HFF-Myc (cell line): Measurements from ENCODE around the gene NIP7.

Experiments
- DNase-seq: peaks from one replicate; pipeline ENCODE4 v3.0.0-alpha.2; 2011; ENCODE audit warnings: low read depth; ENCODE audit errors: extremely low read depth
- H3K4me3 ChIP-seq: replicated peaks from 2 replicates; pipeline ENCODE4 v1.5.1; 2011; ENCODE audit warnings: low read depth, mild to moderate bottlenecking, control low read depth, low read length
- TF ChIP-seq, protein P1 (sequence below): IDR thresholded peaks from 2 replicates; pipeline ENCODE4 v1.5.1; 2012; ENCODE audit warnings: mild to moderate bottlenecking, low read depth, low read length, control low read depth; ENCODE audit errors: missing control alignments

Gene NIP7

DNA sequence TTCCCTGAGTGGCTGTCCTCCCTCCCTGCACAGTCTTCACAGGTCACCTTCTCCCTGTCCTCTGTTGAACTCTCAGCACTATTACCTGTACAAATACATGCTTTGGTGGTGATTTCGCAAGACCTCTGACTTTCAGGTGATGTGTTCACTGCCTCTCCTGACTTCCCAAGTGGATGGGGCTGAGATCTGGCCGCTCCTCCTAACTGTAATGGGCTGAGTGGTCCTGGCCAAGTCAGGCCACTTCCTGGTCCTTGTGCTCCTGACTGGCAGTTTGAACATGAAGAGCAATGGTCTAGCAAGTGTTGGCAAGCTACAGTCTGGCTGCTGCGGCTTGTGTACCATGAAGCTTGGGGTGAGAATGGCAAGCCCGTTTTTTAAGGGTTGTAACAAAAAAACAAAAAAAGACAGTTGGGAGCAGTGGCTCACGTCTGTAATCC lies 23.7 kb downstream of the NIP7 start:
- no peak for DNase-seq
- TF ChIP-seq, protein P1, sequence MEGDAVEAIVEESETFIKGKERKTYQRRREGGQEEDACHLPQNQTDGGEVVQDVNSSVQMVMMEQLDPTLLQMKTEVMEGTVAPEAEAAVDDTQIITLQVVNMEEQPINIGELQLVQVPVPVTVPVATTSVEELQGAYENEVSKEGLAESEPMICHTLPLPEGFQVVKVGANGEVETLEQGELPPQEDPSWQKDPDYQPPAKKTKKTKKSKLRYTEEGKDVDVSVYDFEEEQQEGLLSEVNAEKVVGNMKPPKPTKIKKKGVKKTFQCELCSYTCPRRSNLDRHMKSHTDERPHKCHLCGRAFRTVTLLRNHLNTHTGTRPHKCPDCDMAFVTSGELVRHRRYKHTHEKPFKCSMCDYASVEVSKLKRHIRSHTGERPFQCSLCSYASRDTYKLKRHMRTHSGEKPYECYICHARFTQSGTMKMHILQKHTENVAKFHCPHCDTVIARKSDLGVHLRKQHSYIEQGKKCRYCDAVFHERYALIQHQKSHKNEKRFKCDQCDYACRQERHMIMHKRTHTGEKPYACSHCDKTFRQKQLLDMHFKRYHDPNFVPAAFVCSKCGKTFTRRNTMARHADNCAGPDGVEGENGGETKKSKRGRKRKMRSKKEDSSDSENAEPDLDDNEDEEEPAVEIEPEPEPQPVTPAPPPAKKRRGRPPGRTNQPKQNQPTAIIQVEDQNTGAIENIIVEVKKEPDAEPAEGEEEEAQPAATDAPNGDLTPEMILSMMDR = no peak
- H3K4me3 ChIP-seq = no peak overlapping the region

DNA sequence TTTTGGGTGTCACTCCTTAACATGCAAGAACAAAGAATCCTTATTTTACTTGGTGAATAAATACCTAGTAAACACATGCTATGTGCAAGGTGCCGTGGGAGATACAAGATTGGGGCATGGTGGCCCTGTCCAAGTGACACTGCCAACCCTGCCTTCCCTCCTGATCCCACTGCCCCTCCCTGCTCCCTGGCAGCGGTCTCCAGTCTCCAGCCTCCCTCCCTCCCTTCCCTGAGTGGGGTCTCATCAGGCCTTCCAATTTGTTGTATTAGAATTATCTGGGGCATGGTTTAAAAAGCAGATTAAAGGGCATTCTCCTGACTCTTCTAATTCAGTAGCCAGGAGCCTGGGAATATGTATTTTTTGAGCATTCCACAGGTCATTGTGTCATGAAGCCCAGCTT lies 24.5 kb downstream of the NIP7 start:
- TF ChIP-seq, protein P1 = no peak
- no peak overlapping the region for H3K4me3 ChIP-seq

DNA sequence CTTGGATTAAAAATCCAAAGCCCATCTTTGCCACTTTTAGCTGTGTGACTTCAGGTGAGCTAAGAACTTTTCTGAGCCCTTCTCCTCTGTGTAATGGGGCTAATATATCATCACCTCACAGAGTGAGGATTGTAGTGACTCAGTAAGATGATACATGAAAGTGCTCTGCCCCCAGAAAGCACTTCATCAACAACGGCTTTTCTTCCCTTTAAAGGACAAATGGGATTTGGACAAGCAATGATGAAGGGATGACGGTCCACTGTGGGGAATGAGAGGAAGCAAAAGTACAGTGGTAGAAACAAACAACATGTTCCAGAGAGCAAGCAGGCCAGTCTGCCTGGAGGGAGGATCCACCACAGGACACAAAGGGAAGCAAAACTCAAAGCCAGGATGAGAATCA lies 26.3 kb downstream of the NIP7 start:
- TF ChIP-seq, protein P1 = no peak

More for the DNA sequence above, 24.5 kb downstream of the NIP7 start:
- no peak for DNase-seq

DNA sequence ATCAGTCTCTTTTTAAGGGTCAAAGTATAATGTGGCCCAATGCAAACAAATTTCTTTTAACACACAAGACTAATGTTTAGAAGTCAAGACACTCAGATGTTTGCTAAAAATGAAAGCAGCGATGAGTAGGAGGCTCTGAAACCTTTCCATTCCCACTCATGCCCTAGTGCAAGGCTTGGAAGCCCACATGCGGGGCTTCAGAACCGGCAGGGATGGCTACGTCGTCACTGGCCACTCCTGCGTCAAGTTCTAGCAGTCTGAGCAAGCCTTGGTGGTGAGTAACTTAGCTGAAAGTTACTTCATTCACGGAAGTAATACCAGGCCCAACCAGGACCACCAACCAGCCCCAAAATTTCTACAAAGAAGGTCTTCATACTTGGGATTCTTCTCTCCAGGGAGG lies 26.9 kb downstream of the NIP7 start:
- DNase-seq = no peak
- H3K4me3 ChIP-seq = no peak overlapping the region
- TF ChIP-seq, protein P1 = no peak

More for the DNA sequence above, 26.3 kb downstream of the NIP7 start:
- H3K4me3 ChIP-seq = no peak overlapping the region
- DNase-seq = no peak

DNA sequence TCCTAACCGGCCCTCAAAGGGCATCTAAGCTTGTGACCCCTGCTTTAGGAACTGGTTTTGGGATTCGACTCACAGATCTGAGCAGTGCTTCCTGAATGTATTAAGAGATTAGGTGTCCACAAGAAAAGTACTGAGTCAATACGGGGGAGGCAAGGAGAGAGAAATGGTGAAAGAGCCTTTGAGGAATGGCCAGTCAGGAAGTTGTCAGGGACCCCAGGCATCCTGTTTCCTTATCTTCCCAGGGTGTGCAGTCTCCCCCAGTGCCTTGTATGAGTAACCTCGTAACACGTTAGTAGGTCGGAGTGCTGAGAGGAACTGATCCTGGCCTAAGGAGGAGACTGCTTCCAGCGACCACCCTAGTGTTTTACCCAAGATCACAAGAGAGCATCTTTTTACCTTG lies 28.4 kb downstream of the NIP7 start:
- no peak overlapping the region for H3K4me3 ChIP-seq
- TF ChIP-seq, protein P1 = no peak
- DNase-seq = no peak

DNA sequence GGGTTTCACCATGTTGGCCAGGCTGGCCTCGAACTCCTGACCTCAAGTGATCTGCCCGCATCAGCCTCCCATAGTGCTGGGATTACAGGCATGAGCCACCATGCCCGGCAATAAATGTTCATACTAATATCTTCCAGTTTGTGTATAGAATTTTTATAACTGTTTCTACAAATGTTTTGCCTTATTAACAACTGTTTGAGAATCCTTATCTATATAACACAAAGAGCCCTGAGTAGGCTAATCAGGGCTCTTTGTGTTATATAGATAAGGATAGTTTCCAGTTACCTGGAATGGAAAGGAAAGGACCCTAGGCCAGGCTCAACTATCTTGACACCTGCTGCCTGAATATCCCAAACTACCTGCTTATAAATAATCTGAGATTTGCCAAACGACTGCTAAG lies 29.3 kb downstream of the NIP7 start:
- TF ChIP-seq, protein P1 = no peak
- H3K4me3 ChIP-seq = no peak overlapping the region
- DNase-seq = no peak

DNA sequence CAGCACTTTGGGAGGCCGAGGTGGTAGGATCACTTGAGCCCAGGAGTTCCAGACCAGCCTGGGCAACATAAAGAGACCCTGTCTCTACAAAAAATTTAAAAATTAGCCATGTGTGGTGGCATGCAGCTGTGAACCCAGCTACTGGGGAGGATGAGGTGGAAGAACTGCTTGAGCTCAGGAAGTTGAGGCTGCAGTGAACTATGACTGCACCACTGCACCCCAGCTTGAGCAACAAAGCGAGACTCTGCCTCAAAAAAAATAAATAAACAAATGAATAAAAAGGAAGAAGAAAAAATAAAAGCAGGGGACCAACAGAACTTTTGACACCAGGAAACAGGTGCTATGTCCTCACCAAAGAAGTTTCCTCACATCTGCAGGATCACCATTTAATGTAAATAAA lies 32.0 kb downstream of the NIP7 start:
- DNase-seq = no peak

More for the DNA sequence above, 32.0 kb downstream of the NIP7 start:
- TF ChIP-seq, protein P1 = no peak
- H3K4me3 ChIP-seq = no peak overlapping the region
